Loucy (cell line): ENCODE measurements around the gene NUP205.

ENCODE experiments used
- H2AFZ ChIP-seq: fragments of 200-600 bp; sonication (generic); 2 replicates; pipeline ENCODE4 v1.6.0; 2016; ENCODE audit warnings: antibody characterized with exemption, mild to moderate bottlenecking, low read length, moderate library complexity
- H3F3A ChIP-seq: fragments of 200-600 bp; 2 replicates; pipeline ENCODE4 v1.6.0; 2016; ENCODE audit warnings: antibody characterized with exemption, low read depth, mild to moderate bottlenecking
- H3K27me3 ChIP-seq: fragments of 200-600 bp; sonication (generic); 2 replicates; pipeline ENCODE4 v1.6.1; 2014; ENCODE audit warnings: low read length, mild to moderate bottlenecking; ENCODE audit not compliant: insufficient read depth, poor library complexity, severe bottlenecking
- H3K36me3 ChIP-seq: fragments of 200-600 bp; sonication (generic); 2 replicates; pipeline ENCODE4 v1.6.1; 2016; ENCODE audit warnings: low read length; ENCODE audit not compliant: insufficient read depth
- H3K4me1 ChIP-seq: fragments of 200-600 bp; sonication (generic); 2 replicates; pipeline ENCODE4 v1.5.1; 2014; ENCODE audit warnings: low read length, mild to moderate bottlenecking; ENCODE audit not compliant: insufficient read depth, poor library complexity, severe bottlenecking
- H3K4me2 ChIP-seq: fragments of 200-600 bp; sonication (generic); 2 replicates; pipeline ENCODE4 v1.6.0; 2014; ENCODE audit warnings: antibody characterized with exemption, low read length, low read depth, mild to moderate bottlenecking; ENCODE audit not compliant: poor library complexity, severe bottlenecking
- H3K4me3 ChIP-seq: fragments of 200-600 bp; sonication (generic); 2 replicates; pipeline ENCODE4 v1.5.1; 2014; ENCODE audit warnings: low read length, mild to moderate bottlenecking, mixed read lengths; ENCODE audit not compliant: poor library complexity, severe bottlenecking
- H3K79me2 ChIP-seq: fragments of 200-600 bp; sonication (generic); 2 replicates; pipeline ENCODE4 v1.6.1; 2014; ENCODE audit warnings: low read length; ENCODE audit not compliant: insufficient read depth
- H3K9ac ChIP-seq: fragments of 200-600 bp; sonication (generic); 2 replicates; pipeline ENCODE4 v1.6.0; 2014; ENCODE audit warnings: mild to moderate bottlenecking, low read depth, low read length, moderate library complexity; ENCODE audit not compliant: poor library complexity, severe bottlenecking
- H3K9me2 ChIP-seq: fragments of 200-600 bp; sonication (generic); replicated peaks from 2 replicates; pipeline ENCODE4 v1.6.1; 2016; ENCODE audit warnings: low read depth, low read length, mixed read lengths
- H3K9me3 ChIP-seq: fragments of 200-600 bp; sonication (generic); 2 replicates; pipeline ENCODE4 v1.6.1; 2014; ENCODE audit warnings: mild to moderate bottlenecking, antibody characterized with exemption, low read length, low read depth; ENCODE audit not compliant: insufficient read depth
- H4K20me1 ChIP-seq: fragments of 200-600 bp; sonication (generic); 2 replicates; pipeline ENCODE4 v1.6.0; 2014; ENCODE audit warnings: antibody characterized with exemption, low read length, mild to moderate bottlenecking; ENCODE audit not compliant: insufficient read depth, poor library complexity, severe bottlenecking
- EZH2phosphoT487 ChIP-seq: fragments of 200-600 bp; IDR thresholded peaks from 2 replicates; pipeline ENCODE4 v1.6.1; 2018; ENCODE audit warnings: antibody characterized with exemption, mild to moderate bottlenecking, moderate library complexity, borderline replicate concordance
- TF ChIP-seq, protein P1 (sequence below): fragments of 200-600 bp; sonication (generic); conservative IDR thresholded peaks from 2 replicates; pipeline ENCODE4 v1.5.1; 2014; ENCODE audit warnings: mild to moderate bottlenecking, antibody characterized with exemption, low read length

NUP205 gene

DNA sequence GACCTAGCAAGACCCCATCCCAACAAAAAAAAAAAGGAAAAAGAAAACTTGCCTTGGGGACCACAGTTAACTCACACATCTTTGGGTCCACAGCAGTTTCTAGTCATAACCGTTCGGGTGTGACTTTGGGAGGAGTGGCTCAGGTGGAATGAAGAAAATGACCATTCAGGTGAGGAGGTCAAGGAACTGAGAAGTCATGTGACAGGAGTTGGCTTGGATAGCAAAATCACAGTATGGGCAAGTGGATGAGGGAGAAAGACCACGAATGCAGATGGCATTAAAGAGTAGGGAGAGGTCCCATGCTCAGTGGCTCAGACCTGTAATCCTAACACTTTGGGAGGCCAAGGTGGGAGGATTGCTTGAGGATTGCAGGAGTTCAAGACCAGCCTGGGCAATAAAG is 30.7 kb upstream of the NUP205 start:
- no peaks in the 10 kb centered on the region for H3K36me3 ChIP-seq
- no peak overlapping the region for H3K9ac ChIP-seq
- H3K79me2 ChIP-seq = no peaks in the 10 kb centered on the region
- no peaks in the 10 kb centered on the region for H3K4me1 ChIP-seq
- no peaks in the 10 kb centered on the region for H4K20me1 ChIP-seq
- TF ChIP-seq EZH2phosphoT487 = no peak
- TF ChIP-seq, protein P1, sequence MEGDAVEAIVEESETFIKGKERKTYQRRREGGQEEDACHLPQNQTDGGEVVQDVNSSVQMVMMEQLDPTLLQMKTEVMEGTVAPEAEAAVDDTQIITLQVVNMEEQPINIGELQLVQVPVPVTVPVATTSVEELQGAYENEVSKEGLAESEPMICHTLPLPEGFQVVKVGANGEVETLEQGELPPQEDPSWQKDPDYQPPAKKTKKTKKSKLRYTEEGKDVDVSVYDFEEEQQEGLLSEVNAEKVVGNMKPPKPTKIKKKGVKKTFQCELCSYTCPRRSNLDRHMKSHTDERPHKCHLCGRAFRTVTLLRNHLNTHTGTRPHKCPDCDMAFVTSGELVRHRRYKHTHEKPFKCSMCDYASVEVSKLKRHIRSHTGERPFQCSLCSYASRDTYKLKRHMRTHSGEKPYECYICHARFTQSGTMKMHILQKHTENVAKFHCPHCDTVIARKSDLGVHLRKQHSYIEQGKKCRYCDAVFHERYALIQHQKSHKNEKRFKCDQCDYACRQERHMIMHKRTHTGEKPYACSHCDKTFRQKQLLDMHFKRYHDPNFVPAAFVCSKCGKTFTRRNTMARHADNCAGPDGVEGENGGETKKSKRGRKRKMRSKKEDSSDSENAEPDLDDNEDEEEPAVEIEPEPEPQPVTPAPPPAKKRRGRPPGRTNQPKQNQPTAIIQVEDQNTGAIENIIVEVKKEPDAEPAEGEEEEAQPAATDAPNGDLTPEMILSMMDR = no peak
- no peak overlapping the region for H2AFZ ChIP-seq
- H3K9me2 ChIP-seq = no peaks in the 10 kb centered on the region
- no peak overlapping the region for H3K4me2 ChIP-seq
- H3K4me3 ChIP-seq = no peak overlapping the region
- no peaks in the 10 kb centered on the region for H3F3A ChIP-seq
- no peaks in the 10 kb centered on the region for H3K9me3 ChIP-seq
- H3K27me3 ChIP-seq = no peaks in the 10 kb centered on the region

DNA sequence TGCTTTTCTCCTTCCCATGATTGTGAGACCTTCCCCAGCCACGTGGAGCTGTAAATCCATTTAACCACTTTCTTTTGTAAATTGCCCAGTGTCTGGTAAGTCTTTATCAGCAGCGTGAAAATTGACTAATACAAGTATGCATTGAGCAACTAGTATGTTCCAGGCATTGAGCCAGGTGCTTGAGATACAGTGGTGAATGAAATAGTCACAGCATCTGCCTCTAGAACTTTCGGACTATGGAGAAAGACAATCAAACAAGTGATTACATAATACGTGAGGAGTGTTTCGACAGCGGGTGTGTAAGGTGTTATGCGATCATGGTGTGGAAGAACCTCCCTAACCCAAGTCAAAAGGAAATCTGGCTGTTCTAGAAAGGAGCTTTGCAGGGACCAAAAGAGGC is 21.6 kb upstream of the NUP205 start:
- Histone ChIP-seq H3K27me3 (no peaks in the 10 kb centered on the region), H3K4me2 (no peak overlapping the region), H3K9ac (no peak overlapping the region), H3K9me3 (no peaks in the 10 kb centered on the region), H3F3A (no peaks in the 10 kb centered on the region), H3K79me2 (no peaks in the 10 kb centered on the region), H3K9me2 (no peaks in the 10 kb centered on the region), H3K36me3 (no peaks in the 10 kb centered on the region), H3K4me1 (no peaks in the 10 kb centered on the region), H3K4me3 (no peak overlapping the region), H2AFZ (no peak overlapping the region), H4K20me1 (no peaks in the 10 kb centered on the region)
- TF ChIP-seq, protein P1 = no peak
- no peak for TF ChIP-seq EZH2phosphoT487

DNA sequence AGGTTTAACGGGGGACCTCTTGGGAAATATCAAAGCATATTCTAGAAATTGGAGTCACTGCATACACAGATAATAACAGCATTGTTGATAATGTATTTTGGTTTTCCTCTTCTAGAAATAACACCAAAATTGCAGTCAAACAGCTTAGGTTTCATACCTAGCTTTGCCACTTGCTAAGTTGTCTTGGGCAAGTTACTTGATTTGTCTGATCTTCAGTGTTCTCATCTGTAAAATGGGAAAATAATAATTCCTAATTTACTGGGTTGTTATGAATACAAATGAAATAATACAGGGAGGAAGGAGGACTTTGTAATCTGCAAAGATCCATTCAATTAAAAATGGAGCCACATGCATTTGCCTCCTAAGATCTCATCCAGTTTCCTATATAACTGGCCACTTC is 20.3 kb upstream of the NUP205 start:
- H3K79me2 ChIP-seq = no peaks in the 10 kb centered on the region
- no peaks in the 10 kb centered on the region for H3K4me1 ChIP-seq
- no peaks in the 10 kb centered on the region for H3K27me3 ChIP-seq
- H3F3A ChIP-seq = no peaks in the 10 kb centered on the region
- H3K9ac ChIP-seq = no peak overlapping the region
- TF ChIP-seq EZH2phosphoT487 = no peak
- TF ChIP-seq, protein P1 = no peak
- no peak overlapping the region for H3K4me3 ChIP-seq
- H2AFZ ChIP-seq = no peak overlapping the region
- H3K36me3 ChIP-seq = no peaks in the 10 kb centered on the region
- H3K9me3 ChIP-seq = no peaks in the 10 kb centered on the region
- H3K9me2 ChIP-seq = no peaks in the 10 kb centered on the region
- no peak overlapping the region for H3K4me2 ChIP-seq
- H4K20me1 ChIP-seq = no peaks in the 10 kb centered on the region
